GM12892 (cell line): ENCODE results near the gene LMF2.

Experiments
- POLR2A ChIP-seq: IDR thresholded peaks from 2 replicates; pipeline ENCODE4 v1.6.1; 2011; ENCODE audit warnings: low read depth, low read length, control low read depth
- POLR2AphosphoS5 ChIP-seq: IDR thresholded peaks from 2 replicates; pipeline ENCODE4 v1.6.1; 2011; ENCODE audit warnings: low read depth, low read length, control low read depth

- TF ChIP-seq POLR2AphosphoS5, result no peak
- TF ChIP-seq POLR2A, result no peak
Observed at GRCh38 chr22:50497093-50497492, 10.4 kb downstream of the LMF2 start.
